ENCODE data around the gene EBP. TPM values are rescaled to one million over a fixed set of nuclear protein-coding genes. Genes with fewer than 3 reads are reported as not detected.
A peak's percentile ranks its signal among the peaks of the same experiment; 100 is the strongest.

EBP gene
- total and polyA plus RNA-seq, 9 of the 15 experiments (the other 6 are each of a cell fraction or from before 2014, with no cell fraction given), result 228 to 987 (median 274) TPM

- TF ChIP-seq ZNF316 (IDR thresholded peaks at IDR 0.05) (no peak), HNRNPH1 (optimal IDR thresholded peaks at IDR 0.05; ENCODE audit: low read depth, low read length) (no peak), E4F1 (CRISPR knock-in tag; IDR thresholded peaks at IDR 0.05; ENCODE audit: borderline replicate concordance) (no peak), E2F5 (CRISPR knock-in tag; IDR thresholded peaks at IDR 0.05) (no peak), HMBOX1 (IDR thresholded peaks at IDR 0.05) (no peak), RBBP5 (IDR thresholded peaks at IDR 0.05; ENCODE audit: borderline replicate concordance, insufficient read depth, low read length, poor library complexity, severe bottlenecking) (no peak), NBN (IDR thresholded peaks at IDR 0.05; ENCODE audit: low read depth) (0 out of 2 replicates have a peak, but pooled peaks have one; percentile 29), ZNF609 (CRISPR knock-in tag; IDR thresholded peaks at IDR 0.05; ENCODE audit: borderline replicate concordance) (no peak), KHSRP (IDR thresholded peaks at IDR 0.05) (peak; percentile 69; the same call in 1 of the 2 replicates)
Measured at GRCh38 chrX:48539345-48540027, 17.9 kb downstream of the EBP start, which contains the start of gene TBC1D25 (continued).
